ENCODE data around the gene HOPX.
"Not testable (repeated sequence)": the region's sequence is repeated elsewhere in the genome, so short reads cannot be mapped to it uniquely, and the experiment has no call there.

HOPX gene

DNA sequence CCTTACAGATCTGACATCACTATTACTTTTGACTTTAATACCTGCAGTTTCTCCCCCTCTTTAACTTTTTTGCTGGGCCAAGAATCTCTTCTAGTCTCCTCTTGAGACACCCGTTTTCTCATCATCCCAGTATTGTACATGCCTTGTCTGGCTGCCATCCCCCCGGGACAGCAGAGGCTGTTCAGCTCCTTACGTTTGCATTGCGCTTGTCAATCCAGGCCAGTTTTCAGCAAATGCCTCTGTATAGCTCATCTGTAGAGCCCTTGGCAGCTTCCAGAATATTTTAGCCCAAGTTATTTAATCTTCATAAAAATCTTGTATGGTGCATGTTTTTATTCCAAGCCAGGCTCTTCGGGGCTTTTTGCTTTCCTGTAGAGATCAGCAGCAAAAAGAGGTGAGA is 22.3 kb upstream of the HOPX start:
- no peak for DNase-seq (ENCODE audit: insufficient read length)
- FAIRE-seq, result no peak
- TF ChIP-seq POLR2AphosphoS5 (IDR thresholded peaks at IDR 0.05; ENCODE audit: low read depth, low read length), result no peak
- no peak for TF ChIP-seq TAF1 (IDR thresholded peaks at IDR 0.05; ENCODE audit: borderline replicate concordance, low read depth, low read length)
- TF ChIP-seq POLR2A (IDR thresholded peaks at IDR 0.05; ENCODE audit: low read depth, low read length), result no peak

DNA sequence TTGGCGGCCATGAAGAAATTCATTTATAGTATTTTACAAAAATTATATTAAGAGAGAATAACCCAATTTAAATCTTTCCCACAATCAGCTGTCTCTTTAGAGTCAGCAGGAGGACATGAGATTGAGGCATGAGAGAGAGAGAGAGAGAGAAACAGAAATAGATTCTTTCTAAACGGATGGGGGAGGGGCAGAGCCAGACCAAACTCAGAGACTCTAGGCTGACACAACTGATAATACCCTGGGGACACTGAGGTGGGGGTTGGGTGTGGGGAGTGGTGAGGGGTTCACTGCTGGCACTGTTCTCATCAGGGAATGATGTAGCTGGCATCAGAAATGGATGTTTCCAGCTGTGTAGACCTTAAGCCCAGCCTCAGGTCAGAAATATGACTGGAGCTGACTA is 20.5 kb upstream of the HOPX start:
- no peak for TF ChIP-seq POLR2A (IDR thresholded peaks at IDR 0.05; ENCODE audit: low read depth, low read length)
- DNase-seq (ENCODE audit: insufficient read length) (no peak), FAIRE-seq (no peak)

DNA sequence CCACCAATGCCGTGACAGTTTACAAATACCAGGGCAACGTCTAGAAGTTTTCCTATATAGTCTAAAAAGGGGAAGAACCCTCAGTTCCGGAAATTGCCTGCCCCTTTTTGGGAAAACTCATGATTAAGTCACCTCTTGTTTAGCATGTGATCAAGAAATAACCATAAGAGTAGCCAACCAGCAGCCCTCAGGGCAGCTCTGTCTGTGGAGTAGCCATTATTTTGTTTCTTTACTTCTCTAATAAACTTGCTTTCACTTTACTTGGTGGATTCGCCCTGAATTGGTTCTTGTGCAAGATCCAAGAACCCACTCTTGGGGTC is 20.0 kb upstream of the HOPX start:
- FAIRE-seq, result no peak
- TF ChIP-seq TAF1 (IDR thresholded peaks at IDR 0.05; ENCODE audit: borderline replicate concordance, low read depth, low read length) (no peak), POLR2AphosphoS5 (IDR thresholded peaks at IDR 0.05; ENCODE audit: low read depth, low read length) (no peak)
- DNase-seq (ENCODE audit: insufficient read length), result no peak

DNA sequence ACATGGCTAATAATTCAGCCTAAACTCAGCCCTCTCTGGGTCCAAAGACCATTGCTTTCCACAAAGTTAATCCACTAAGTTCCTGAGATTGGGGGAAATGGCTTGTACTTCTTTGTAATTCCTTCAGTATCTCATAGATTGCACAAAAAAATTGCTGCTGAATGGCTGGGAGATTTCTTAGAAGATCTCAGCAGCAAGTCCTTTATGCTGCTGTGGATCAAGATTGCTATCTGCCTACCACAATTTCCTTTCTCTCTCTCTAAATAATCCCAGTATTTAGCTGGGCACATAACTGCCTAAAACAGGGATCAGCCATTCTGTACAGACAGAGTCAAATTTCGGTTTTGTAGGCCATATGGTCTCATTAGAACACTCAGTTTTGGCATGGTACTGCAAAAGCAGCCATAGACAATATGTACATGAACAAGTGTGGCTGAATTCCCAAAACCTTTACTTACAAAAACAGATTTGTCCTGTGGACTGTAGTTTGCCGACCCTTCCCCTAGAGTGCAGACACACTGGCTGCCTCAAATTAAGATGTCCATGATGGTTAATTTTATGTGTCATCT is 18.5 kb upstream of the HOPX start:
- DNase-seq (ENCODE audit: insufficient read length) (no peak), FAIRE-seq (no peak)
- TF ChIP-seq POLR2AphosphoS5 (IDR thresholded peaks at IDR 0.05; ENCODE audit: low read depth, low read length), result no peak
- TF ChIP-seq TAF1 (IDR thresholded peaks at IDR 0.05; ENCODE audit: borderline replicate concordance, low read depth, low read length), result no peak
- no peak for TF ChIP-seq POLR2A (IDR thresholded peaks at IDR 0.05; ENCODE audit: low read depth, low read length)

DNA sequence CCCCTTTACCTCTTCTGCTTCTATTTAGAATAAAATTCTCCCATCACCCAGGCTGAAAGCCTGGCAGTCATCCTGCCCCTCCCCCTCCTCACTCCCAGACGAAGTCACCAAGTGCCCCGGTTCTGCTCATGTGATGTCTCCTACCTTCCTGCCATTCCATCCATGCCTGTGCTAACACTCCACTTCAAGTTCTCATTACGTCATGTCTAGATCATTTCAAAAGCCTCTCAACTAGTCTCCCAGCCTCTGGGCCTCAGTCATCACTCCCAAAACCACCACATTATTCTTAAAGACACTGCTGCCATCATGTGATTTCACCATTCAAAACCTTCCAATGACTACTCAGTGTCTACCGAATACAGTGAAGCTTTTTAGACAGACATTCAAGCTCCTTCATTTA is 17.2 kb upstream of the HOPX start:
- no peak for TF ChIP-seq POLR2A (IDR thresholded peaks at IDR 0.05; ENCODE audit: low read depth, low read length)
- TF ChIP-seq TAF1 (IDR thresholded peaks at IDR 0.05; ENCODE audit: borderline replicate concordance, low read depth, low read length), result no peak
- no peak for TF ChIP-seq POLR2AphosphoS5 (IDR thresholded peaks at IDR 0.05; ENCODE audit: low read depth, low read length)
- FAIRE-seq, result no peak
- DNase-seq (ENCODE audit: insufficient read length), result no peak

DNA sequence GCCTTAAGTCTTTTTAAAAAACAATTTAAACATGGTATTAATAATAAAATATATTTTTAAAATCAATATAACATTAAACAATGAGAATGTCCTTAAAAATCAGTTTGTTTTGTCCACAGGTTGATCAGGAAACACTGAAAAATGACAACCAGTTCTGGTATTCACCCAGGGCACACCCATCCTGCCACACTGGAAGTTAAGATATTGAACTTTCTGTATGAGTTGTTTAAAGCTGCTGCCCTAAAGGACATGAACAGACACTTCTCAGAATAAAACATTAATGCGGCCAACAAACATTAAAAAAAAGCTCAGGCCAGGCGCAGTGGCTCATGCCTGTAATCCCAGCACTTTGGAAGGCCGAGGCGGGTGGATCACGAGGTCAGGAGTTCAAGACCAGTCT is 15.0 kb upstream of the HOPX start:
- TF ChIP-seq POLR2AphosphoS5 (IDR thresholded peaks at IDR 0.05; ENCODE audit: low read depth, low read length), result no peak
- TF ChIP-seq TAF1 (IDR thresholded peaks at IDR 0.05; ENCODE audit: borderline replicate concordance, low read depth, low read length), result no peak
- no peak for TF ChIP-seq POLR2A (IDR thresholded peaks at IDR 0.05; ENCODE audit: low read depth, low read length)
- FAIRE-seq (no peak), DNase-seq (ENCODE audit: insufficient read length) (no peak)

DNA sequence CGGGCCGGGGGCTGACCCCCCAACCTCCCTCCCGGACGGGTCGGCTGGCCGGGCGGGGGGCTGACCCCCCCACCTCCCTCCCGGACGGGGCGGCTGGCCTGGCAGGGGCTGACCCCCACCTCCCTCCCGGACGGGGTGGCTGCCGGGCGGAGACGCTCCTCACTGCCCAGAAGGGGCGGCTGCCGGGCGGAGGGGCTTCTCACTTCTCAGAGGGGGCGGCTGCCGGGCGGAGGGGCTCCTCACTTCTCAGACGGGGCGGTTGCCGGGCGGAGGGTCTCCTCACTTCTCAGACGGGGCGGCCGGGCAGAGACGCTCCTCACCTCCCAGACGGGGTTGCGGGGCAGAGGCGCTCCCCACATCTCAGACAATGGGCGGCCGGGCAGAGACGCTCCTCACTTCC is 12.4 kb upstream of the HOPX start:
- DNase-seq (ENCODE audit: insufficient read length), result not testable (repeated sequence)

DNA sequence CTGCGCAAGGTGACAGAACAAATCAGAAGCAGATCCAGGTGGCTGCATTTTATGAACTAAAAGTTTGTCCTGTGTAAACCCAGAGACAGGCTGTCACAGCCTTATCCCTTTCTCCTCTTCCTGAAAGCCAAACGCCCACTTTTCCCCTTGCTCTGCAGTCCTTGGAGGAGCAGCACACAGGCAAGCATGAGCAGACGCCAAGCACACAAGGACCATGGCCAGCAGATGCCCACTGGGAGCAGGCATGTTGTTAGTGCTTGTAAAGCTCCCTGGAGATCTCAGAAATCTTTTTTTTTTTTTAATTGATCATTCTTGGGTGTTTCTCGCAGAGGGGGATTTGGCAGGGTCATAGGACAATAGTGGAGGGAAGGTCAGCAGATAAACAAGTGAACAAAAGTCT is 11.5 kb upstream of the HOPX start:
- DNase-seq (ENCODE audit: insufficient read length) (no peak), FAIRE-seq (no peak)
- TF ChIP-seq POLR2AphosphoS5 (IDR thresholded peaks at IDR 0.05; ENCODE audit: low read depth, low read length) (no peak), TAF1 (IDR thresholded peaks at IDR 0.05; ENCODE audit: borderline replicate concordance, low read depth, low read length) (no peak), POLR2A (IDR thresholded peaks at IDR 0.05; ENCODE audit: low read depth, low read length) (no peak)

More for the DNA sequence above, 12.4 kb upstream of the HOPX start:
- not testable (repeated sequence) for FAIRE-seq

DNA sequence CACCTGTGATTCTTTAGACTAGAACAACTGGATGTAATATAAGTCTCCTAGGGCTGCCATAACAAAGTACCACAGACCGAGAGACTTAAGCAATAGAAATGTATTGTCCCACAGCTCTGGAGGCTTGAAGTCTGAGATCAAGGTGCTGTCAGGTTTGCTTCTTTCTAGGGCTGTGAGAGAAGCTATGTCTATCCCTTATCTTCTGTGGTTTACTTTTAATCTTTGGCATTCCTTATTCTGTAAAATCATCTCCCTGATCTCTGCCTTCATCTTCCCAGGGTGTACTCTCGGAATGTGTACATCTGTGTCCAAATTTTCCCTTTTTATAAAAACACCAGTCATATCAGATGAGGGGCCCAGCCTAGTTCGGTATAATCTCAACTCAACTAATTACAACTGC is 10.3 kb upstream of the HOPX start:
- DNase-seq (ENCODE audit: insufficient read length) (no peak), FAIRE-seq (no peak)
- TF ChIP-seq POLR2A (IDR thresholded peaks at IDR 0.05; ENCODE audit: low read depth, low read length) (no peak), POLR2AphosphoS5 (IDR thresholded peaks at IDR 0.05; ENCODE audit: low read depth, low read length) (no peak), TAF1 (IDR thresholded peaks at IDR 0.05; ENCODE audit: borderline replicate concordance, low read depth, low read length) (no peak)

DNA sequence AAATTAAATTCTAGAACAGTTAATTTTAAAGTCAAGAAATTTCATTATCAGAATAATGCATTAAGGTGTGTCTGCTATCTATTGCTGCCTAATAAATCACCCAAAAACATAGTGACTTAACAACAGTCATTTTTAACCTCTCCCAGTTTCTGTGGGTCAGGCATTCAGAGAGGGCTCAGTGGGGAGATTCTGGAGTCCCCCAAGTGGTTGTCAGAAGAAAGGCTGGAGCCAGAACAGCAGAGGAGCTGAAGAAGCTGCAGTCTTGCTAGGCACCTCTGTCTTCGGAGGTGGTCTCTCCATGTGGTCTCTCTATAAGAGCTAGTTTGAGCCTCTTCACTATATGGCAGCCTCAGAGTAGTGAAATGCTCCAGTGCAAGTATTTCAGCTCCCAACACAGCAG is 9.3 kb upstream of the HOPX start:
- DNase-seq (ENCODE audit: insufficient read length), result no peak
- no peak for TF ChIP-seq POLR2AphosphoS5 (IDR thresholded peaks at IDR 0.05; ENCODE audit: low read depth, low read length)
- no peak for TF ChIP-seq TAF1 (IDR thresholded peaks at IDR 0.05; ENCODE audit: borderline replicate concordance, low read depth, low read length)
- no peak for TF ChIP-seq POLR2A (IDR thresholded peaks at IDR 0.05; ENCODE audit: low read depth, low read length)
- FAIRE-seq, result no peak

DNA sequence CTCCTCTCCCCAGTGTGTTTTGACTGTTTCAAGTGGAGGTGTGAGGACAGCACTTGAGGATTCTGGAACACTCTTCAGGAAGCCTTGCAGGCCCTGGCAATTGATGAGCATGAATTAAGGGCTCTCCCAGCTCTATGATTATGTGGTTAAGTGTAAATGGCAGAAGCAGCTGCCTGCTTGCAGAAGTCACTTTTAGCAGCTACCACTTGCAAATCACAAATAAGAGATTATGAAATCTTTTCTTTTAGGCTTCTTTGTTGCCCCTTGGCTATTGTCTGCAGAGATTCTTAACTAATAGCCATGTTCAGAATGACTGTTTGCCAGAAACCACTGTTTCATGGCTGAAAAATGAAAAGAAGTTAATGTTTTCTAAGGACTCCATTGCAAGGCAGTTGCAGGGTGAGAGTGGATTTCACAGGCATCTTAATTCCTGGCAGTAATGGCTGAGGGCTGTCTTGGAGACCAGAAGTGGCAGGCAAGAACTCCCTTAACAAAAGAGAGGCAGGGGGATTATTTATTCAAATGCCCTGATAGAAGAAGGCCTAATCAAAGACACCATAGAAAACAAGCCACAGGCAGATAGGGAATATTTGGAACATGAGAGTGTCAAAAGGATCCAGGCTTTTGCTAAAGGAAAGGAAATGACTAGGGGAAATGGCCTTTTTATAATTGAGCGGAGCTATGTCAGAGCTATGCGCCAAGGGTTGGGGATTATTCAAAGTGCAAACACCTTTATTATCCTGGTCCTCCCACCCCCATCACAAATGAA is 8.3 kb upstream of the HOPX start:
- no peak for FAIRE-seq

DNA sequence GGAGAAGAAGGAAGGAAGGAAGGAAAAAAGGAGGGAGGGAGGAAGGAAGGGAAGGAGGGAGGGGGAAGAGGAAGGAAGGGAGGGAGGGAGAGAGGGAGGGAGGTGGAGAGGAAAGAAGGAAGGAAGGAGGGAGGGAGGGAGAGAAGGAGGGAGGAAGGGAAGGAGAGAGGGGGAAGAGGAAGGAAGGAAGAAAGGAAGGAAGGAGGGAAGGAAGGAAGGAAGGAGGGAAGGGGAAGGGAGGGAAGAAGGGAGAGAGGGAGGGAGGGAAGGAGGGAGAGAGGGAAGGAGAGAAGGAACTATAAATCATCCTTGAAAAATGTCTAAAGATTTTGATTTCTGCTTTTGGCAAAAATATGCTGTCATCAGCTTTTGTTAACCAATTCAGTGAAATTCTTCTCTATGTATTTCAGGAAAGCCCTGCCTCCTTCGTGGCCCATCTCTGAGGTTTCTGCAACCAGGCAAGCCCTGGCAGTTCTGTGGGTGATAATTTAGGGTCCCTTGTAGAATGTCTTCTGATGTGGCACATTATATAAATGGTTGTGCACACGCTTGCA is 7.1 kb upstream of the HOPX start:
- no peak for FAIRE-seq
- DNase-seq (ENCODE audit: insufficient read length), result no peak
- TF ChIP-seq POLR2A (IDR thresholded peaks at IDR 0.05; ENCODE audit: low read depth, low read length) (no peak), POLR2AphosphoS5 (IDR thresholded peaks at IDR 0.05; ENCODE audit: low read depth, low read length) (no peak), TAF1 (IDR thresholded peaks at IDR 0.05; ENCODE audit: borderline replicate concordance, low read depth, low read length) (no peak)

More for the DNA sequence above, 8.3 kb upstream of the HOPX start:
- TF ChIP-seq POLR2AphosphoS5 (IDR thresholded peaks at IDR 0.05; ENCODE audit: low read depth, low read length) (no peak), TAF1 (IDR thresholded peaks at IDR 0.05; ENCODE audit: borderline replicate concordance, low read depth, low read length) (no peak), POLR2A (IDR thresholded peaks at IDR 0.05; ENCODE audit: low read depth, low read length) (no peak)
- DNase-seq (ENCODE audit: insufficient read length), result no peak

Data from GM12892 (cell line).